Activated T-helper 1 cell treated with anti-CD3 and anti-CD28 coated beads, Interleukin-2, amount 50 U/mL, for 16 hours (primary cell): ENCODE measurements around the gene KBTBD4.
"Not testable (repeated sequence)": the region's sequence is repeated elsewhere in the genome, so short reads cannot be mapped to it uniquely, and the experiment has no call there.

Source experiments
- DNase-seq, 2 donors: peaks; one replicate each; pipeline ENCODE4 v3.0.0-alpha.2; 2020; ENCODE audit warnings: low read depth in 1 of 2, low spot score in 1 of 2

KBTBD4 gene

DNA sequence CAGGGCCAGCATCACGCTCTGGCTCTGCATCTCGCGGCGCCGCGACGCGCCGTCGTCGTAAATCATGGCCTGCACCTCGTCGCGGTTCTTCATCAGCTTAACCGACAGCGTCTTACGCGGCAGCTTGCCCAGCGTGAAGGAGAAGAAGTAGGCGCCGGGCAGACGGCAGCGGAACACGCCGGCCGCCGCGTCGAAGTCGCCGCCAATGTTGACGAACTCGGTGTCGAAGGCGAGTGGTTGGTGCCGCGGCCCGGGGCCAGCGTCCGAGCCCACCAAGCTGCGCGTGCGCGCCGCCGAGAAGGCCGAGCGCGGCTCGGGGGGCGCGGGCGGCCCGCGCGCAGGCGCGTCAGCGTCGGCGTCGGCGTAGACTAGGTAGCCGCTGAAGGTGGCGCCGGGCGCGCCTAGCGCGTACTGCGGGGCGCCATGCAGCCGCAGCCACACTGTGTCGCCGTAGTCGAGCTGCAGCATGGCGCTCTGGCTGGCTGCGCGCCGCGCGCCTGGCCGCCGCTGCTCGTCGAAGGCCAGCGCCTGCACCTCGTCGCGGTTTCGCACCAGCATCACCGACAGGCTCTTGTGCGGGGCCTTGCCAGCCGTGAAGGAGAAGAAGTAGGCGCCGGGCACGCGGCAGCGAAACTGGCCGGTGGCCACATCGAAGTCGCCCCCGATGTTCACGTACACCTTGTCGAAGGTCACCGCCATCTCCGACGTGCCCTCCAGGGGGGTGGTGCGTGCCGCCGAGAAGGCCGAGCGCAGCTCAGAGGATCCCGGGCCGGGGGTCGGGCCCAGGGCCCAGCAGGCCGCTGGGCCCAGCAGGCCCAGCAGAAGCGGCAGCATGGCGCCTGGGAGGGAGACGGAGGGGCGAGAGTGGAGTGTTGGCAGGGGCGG, 11.4 kb upstream of the KBTBD4 start:
- DNase-seq = no peak

DNA sequence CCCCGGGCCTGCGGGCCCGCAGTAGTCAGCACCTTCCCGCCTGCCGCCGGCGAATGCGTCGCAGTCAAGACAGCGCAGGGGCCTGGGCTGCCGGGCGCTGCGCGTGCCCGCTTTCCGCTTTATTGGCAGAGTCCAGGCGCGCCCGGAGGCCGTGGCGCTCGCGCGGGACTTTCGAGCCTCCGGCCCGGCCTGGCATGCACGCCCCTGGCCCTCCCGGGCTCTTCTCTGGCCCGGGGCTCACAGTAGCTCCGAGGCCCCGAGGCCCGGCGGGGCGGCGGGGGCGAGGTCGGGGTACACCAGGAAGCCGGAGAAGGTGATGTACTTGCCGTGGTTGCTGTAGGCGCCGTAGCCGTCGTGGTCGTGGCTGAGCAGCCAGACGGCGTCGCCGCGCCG, 10.8 kb upstream of the KBTBD4 start:
- DNase-seq = no peak

DNA sequence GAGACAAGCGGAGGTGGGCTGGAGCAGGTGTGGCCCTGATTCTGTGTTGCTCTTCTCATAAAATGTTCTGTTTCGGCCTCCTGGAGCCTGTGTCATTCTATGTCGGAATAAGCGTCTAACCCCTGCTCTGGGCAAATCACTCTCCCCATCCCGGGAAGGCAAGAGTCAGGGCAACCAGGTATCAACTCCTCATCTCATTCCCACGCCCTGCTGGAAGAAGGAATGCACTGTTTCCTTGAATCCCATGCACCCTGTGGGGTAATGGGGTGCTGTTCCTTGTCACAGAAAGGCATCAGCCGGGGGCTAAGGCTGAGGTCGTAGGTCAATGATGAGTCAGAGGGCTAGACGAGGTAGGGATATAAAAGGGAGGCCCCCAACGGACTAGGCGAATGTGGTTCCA, 10.3 kb upstream of the KBTBD4 start:
- DNase-seq = no peak

DNA sequence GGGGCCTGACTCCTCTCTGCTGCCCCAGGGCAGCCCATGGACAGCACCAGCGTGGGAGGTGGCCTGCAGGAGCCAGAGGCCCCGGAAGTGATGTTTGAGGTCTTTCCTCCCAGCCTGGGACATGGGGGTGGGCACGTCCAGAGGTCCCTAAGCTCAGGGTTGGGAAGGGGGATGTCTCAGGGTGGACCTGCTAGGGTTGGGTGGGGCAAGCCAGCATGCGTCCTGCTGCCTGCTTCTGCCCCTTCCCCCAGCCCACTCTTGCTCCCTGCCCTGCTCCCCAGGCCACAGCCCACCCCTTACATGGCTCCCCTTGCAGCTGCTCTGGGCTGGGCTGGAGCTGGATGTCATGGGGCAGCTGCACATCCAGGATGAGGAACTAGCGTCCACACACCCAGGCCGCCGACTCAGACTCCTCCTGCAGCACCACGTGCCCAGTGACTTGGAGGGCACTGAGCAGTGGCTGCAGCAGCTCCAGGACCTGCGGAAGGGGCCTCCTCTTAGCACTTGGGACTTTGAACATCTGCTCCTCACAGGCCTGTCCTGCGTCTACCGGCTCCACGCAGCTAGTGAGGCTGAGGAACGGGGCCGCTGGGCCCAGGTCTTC, 9.1 kb upstream of the KBTBD4 start:
- DNase-seq = no peak

DNA sequence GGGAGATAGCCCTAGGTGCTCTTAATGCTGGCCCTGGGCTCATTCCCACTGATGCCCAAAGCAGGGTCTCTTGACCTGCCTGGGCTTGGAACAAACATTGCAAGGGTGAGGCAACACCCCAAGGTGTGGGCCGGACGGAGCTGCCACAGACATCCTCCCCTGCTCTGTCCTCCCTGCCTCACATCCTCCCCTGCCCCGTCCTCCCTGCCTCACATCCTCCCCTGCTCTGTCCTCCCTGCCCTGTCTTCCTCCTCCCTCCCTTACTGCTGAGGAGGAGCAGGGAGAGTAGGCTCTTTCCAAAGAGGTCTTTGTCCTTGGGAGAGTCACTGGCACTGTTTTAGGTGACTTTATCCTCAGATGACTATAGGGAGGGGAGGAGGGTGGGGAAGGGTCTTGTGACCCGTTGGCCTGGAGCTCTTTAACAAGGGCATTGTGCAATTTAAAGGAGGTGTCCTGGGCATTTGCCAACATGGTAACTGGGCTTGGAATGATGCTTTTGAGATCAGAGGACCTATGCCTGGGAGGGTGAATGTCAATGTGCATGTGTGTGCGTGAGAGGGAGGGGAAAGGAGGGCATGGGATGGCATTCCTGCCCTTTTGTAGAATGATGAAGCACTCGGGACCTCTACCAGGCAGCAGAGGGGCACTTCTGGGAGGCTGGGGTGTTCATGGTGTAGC, 8.4 kb upstream of the KBTBD4 start:
- no peak for DNase-seq

DNA sequence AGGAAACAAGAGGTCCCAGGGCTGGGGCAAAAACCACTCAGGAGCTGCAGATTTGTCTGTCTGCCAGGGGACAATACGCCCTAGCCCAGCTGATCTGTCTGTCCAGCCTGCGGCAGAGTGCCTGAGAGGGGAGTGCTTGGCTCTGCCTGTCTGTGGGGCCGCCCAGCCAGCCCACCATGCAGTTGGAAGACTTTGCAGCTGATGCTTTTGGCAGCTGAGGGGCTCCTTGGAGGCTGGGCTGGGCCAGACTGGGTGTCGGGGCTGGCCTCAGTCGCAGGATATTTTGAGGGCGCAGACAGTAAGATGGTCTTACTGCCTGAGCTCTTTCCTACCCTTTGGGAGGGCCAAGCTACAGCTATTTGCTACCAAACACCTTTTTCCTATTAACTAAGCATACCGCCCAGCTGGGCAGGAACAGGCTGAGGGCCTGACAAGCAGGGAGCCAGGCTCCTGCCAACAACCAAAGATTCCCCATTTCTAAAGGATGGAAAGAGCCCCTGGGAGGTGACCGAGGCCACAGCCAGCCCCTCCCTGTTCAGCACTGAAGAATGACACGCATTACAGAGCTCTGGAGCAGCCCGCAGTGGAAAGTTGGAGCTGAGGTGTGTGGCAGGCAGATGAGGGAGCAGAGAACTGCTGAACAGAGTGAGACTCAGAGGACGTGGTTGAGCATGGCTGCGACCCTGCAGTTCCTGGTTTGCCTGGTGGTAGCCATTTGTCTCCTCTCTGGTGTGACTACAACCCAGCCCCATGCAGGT, 7.5 kb upstream of the KBTBD4 start, which contains the start of gene FAM180B:
Gene FAM180B (plus strand): TSS at position 581 of the 758 bp plus-strand sequence. CDS start 91 bp downstream, at position 672.
- no peak for DNase-seq

DNA sequence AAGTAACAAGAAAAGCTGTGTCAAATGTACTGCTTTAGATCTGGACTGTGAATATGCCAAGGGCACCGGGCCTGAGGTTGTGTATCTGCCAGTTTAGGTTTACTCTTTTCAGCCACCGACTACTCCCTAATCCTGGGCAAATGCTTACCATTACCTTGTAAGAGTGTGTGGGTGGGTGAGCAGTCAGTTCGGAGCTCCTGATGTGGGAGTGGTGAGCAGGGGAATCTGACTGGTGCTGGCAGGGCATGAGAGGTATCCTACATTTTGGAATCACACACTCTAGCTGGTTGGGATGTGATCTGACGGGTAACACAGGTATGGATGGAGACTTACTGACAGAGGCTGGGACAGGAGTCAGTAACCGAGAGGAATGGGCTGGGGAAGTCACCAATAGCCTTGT, 5.1 kb upstream of the KBTBD4 start:
- no peak for DNase-seq

DNA sequence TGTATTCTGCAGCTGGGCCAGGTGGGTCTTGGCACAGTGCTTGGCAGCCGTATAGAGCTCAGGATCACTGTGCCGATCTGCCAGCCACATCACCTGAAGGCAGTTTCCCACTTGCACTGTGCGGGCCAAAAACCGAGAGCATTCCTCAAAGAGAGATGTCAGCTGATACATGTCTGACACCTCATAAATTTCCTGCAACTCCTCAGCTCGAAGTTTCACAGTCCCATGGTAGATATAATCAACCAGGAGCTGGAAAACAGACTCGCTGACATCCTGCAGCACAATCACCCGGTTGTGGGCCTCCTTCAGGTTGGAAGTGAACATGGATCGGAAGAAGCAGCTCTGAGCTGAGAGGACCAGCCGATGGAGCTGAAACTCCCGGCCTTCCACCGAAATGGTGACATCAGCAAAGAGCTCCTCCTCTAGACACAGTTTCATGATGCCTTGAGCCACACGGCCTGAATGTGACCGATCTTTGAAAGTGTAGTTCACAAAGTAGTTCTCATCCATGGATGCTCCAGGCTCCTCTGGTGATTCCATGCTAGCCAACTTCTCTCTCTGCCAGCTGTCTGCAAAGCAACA, 1.2 kb downstream of the KBTBD4 start:
- no peak for DNase-seq

DNA sequence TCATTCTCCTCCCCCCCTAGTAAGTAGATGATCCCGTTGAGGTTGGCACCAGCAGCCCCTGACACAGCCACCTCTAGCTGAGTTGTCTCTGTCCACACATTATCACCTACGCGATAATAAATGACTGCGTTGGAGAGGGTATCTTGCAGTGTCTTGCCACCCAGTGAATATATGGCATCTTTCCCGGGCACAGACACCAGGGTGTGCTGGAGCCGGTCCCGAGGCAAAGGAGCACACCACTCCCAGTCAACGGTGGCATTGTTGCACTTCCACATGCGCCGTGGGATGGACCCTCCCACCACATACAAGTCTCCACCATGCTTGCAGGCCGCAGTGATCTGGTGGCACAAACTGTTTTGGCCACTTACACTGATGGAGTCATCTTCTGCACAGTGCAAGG, 5.4 kb downstream of the KBTBD4 start:
- DNase-seq = no peak

DNA sequence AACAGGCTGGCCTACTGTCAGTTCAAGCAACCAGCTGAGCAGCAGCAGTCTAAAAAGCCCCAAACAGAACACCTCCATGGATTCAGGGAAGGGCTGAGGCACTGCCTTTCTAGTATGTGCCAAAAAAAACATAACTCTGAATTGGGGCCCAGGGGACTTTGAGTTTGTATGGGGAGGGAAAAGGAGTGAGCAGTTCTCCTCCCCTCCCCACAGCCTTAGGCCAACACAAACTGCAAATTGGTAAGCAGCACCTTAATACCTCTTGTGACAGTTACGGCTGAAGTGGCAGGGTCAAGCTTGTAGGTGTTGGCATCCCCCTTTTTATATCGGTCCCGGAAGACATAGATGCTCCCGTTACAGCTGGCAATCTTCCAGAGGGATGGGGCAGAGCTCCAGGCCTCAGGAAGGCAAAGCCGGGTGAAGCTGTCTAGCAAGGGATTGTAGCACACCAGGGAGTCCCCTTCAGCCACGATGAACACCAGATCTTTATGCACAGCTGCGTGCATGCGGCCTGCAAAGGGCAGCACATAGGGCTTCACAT, 6.0 kb downstream of the KBTBD4 start:
- DNase-seq = no peak

DNA sequence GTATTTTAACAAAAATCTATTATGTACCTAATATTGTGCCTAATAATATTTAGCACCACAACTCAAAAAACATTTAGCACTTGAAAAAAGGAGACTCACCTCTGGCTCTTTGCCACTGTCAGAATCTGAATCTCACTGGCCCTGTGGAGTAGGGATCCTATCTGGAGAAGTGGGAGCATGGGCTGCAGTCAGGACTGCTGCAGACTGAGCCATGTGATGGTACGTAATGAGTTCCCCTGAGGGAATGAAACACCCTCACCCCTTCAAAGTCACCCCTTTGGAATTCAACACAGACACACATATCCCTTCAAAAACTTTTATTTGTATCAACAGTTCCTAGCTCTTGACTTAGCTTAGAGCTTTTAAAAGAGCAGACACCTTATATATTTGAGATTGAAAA, 6.9 kb downstream of the KBTBD4 start:
- DNase-seq = no peak

DNA sequence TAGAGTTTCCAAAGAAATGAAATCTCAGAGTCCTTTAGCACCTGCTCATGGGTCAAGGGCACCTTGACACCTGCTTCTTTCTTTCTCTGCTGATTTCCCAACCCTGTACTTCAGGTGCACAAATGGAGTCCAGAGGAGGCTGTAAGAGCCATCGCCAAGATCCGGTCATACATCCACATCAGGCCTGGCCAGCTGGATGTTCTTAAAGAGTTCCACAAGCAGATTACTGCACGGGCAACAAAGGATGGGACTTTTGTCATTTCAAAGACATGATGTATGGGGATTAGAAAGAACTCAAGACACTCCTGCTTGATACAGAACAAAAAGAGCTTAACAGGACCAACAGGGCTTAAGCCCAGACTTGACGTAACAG, 7.4 kb downstream of the KBTBD4 start:
- DNase-seq = no peak

DNA sequence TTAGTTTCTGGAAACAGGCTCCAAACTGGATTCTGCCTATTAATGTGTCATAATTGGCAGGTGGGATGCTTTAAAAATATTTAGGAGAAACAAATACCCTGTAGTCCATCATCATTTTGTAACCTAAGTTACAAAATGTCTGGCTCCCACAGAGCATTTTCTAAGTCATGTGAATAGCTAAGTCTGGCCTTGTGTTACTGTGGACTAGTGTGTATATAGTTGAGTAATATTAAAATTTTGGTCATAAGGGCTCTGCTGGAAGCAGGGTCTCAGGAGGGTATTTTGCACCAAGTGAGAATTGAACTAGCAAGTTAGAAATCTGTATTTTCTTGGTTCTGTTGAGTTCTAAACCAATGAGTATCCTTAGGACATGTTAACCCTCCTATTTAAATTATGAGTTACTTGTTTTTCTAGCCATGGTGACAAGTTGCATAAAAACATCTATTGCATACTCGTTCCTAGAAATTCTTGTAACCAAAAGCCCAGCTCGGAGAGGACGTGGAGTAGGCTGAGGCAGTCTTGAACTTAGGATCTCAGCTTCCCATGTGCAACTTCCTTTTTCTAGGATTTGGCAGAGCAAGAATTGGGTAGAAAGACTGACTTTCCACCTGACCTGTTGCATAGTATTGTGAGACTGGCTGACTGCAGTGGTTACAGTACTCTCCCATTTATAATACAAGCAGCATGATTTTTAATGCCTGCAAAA, 8.0 kb downstream of the KBTBD4 start:
- no peak for DNase-seq

DNA sequence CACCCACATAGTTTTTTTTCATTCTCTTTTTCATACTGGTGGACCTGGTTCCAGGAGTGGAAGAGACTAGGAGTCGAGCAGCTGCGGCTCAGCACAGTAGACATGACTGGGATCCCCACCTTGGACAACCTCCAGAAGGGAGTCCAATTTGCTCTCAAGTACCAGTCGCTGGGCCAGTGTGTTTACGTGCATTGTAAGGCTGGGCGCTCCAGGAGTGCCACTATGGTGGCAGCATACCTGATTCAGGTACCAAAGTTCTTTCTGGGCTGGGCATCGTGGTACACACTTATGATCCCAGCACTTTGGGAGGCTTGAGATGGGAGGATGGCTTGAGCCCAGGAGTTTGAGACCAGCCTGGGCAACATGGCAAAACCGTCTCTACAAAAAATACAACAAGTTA, 9.1 kb downstream of the KBTBD4 start:
- DNase-seq = no peak

DNA sequence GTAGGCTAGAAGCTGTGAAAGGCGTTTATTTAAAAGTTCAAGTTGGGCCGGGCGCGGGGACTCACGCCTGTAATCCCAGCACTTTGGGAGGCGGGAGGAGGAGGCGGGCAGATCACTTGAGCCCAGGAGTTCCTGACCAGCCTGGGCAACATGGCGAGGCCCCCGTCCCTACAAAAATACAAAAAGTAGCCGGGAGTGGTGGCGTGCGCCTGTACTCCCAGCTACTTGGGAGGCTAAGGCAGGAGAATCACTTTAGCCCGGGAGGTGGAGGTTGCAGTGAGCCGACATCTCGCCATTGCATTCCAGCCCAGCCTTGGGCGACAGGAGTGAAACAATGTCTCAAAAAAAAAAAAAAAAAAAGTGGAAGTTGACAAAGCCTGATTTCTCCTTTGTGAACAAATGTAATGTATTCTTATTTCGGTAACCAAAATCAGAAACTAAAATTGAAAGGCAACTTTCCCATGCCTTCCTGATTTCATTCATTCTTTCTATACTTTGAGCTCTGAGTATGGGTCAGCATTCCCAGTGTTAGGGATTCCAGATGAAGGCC, 12.5 kb downstream of the KBTBD4 start:
- no peak for DNase-seq

DNA sequence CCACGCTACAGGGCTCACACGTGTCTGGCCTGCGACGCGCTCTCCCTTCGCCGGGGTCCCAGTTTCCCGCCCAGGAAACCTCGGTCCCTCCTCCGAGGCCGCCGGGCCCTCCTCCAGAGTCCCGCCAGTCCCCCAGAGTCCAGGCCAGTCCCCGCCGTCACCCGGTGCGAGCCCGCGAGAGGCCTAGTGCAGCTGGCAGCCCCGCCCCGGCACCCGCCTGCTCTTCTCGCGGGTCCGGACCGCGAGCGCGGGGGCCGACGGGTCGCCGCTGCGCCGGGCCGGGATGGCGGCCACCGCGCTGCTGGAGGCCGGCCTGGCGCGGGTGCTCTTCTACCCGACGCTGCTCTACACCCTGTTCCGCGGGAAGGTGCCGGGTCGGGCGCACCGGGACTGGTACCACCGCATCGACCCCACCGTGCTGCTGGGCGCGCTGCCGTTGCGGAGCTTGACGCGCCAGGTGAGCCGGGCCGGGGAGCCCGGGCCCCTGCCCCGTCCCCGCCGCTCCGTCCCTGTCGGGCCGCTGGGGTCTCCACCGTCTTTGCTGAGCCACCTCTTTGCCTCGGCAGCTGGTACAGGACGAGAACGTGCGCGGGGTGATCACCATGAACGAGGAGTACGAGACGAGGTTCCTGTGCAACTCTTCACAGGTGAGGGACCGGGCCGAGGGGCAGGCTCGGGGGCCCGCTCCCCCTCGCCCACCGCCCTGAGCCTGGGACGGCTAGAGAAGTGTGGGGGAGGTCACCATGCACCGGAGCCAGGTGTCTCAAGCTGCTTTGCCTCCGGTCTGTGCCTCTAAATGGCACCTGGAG, 13.2 kb downstream of the KBTBD4 start, which contains the start of gene PTPMT1:
Gene PTPMT1 (plus strand): TSS at position 260 of the 809 bp plus-strand sequence. CDS start 24 bp downstream, at position 284.
- DNase-seq = peak; percentile 17 to 37

DNA sequence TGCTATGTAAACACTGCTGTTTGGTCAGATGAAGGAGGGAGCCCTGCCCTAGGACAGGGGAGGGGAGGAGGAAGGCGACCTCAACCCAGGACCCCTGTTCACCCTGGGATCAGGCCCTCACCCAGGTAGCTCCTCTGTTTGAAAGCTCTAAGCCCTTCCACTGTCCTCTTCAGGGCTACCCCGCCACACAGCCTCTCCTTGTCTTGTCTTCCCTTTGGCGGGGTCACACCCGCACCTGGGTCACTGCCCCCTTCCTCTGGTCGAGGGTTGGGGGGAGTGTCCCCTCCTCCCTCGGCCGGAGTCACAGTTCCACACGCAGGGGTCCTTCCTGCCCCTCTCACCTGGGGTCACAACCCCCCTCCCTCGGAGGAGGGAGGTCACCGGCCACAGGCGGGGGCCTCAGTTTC, 13.8 kb downstream of the KBTBD4 start:
- no peak for DNase-seq

DNA sequence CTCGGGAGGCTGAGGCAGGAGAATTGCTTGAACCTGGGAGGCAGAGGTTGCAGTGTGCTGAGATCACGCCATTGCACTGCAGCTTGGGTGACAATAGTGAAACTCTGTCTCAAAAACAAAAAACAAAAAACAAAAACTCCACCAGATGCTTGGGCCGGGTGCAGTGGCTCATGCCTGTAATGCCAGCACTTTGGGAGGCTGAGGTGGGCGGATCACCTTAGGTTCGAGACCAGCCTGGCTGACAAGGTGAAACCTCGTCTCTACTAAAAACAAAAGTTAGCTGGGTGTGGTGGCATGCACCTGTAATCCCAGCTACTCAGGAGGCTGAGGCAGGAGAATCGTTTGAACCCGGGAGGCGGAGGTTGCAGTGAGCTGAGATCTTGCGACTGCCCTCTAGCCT, 14.4 kb downstream of the KBTBD4 start:
- DNase-seq = not testable (repeated sequence)

DNA sequence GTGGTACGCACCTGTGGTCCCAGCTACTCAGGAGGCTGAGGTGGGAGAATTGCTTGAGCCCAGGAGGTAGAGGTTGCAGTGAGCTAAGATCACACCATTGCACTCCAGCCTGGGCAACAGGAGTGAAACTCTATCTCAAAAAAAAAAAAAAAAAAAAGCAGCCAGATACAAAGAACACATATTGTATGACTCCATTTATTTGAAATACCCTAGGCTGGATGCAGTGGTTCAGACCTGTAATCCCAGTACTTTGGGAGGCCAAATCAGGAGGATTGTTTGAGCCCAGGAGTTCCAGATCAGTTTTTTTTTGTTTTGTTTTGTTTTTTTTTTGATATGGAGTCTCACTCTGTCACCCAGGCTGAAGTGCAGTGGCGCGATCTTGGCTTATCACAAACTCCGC, 16.4 kb downstream of the KBTBD4 start:
- not testable (repeated sequence) for DNase-seq
